GM19099 (cell line): ENCODE data around the gene SEMA4A.

Experiments used
- POLR2A ChIP-seq: IDR thresholded peaks from 3 replicates; pipeline ENCODE4 v1.6.1; 2011; ENCODE audit warnings: low read depth; ENCODE audit not compliant: insufficient read length; ENCODE audit errors: extremely low read depth

SEMA4A gene

DNA sequence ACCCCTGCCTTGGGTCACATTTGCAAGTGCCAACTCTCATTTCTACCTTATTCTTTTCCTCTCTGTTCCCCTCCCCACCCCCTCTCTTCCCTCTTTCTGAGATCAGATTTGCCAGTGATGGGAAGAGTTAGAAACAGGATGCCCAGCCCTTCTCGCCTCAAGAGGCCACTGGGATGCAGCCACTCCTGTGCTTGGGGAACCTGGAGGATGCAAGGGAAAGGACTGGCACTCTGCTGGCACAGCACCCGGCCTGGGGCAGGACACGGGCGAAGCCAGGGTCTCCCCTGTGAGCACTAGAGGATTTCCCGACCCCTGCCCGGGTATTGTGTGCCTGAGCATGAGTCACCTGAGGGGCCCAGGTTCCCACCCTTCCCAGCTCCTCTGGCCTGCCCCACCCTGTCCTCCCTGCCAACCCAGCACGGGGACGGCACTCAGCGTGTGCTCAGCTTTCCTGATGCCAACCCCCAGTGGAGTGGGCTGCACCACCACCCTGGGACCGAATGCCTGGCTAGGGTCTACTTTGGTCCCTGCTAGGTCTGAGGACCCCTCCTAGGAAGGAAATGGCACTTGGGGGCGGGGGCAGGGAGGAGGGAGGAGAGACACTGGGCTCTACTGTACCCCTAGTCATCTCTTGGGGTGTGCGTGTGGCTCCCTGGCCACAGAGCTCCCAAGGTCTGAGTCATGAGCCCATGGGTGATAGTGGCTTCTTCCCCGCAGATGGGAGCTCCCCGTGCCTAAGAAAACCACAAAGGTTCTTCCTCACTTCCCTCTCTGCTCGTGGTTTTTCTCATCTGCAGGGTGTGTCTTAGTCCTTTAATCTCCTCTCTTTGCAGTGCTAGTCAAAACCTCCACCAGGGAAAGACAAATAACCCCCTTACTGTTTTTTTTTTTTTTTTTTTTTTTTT lies 26.5 kb upstream of the SEMA4A start:
- no peak for TF ChIP-seq POLR2A

DNA sequence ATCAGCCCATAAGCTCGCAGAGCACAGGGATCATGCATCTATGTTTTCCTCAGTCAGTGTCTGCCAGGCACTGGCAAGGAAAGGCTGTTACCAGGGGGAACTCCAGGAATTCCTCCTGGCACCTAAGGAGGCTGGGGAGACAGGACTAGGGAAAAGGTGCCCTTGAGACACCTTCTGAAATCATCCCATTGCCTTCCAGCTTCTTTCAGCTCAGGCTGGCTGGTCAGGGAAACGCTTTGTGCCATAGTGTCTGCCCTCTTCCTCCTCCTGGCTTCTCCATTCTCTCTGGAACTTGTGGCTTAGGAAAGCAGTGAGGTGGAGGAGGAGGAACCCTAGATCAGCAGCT lies 25.1 kb upstream of the SEMA4A start:
- TF ChIP-seq POLR2A = no peak

DNA sequence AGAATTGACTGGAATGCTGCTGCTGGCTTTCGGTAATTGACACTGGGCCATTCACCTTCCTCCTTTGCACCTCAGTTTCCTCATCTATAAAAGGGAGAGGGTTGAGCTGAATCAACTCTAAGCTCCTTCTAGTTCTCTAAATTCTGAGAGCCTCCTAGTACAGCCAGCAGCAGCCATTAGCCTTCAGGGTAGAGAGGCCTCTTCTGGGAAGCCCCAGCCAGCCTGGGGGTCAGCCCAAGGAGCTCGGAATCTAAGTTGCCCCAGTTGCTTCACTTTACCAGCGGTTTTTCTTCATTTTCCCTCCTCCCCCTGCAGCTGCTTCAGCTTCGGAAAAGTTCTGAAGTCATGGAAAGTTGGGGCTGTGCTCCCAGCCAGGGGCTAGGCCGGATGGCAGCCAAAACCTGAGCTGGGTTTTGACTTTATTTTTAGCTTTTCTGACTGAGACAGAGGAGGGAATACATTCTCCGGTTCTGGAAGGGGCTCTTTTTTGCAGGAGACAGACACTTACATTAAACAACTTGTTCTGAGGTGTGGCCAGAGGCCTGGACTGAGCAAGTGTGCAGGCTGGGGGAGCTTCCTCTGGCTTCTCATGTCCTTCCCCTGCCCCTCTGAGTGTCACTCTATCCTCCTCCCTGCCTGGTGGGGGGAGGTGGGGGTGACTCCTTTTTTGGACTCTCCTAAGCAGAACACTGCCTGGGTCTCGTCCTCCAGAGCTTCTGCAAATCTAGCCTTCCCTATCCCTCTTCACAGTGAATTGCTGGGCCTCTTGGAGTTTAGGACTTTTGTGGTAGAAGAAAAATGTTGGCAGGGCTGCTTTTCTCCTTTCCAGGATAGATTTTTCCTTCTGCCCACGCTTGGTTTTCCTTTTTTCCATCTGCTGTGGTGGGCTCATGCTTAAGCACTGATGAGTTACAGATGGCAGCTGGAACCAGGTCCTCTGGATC lies 24.5 kb upstream of the SEMA4A start:
- no peak for TF ChIP-seq POLR2A

DNA sequence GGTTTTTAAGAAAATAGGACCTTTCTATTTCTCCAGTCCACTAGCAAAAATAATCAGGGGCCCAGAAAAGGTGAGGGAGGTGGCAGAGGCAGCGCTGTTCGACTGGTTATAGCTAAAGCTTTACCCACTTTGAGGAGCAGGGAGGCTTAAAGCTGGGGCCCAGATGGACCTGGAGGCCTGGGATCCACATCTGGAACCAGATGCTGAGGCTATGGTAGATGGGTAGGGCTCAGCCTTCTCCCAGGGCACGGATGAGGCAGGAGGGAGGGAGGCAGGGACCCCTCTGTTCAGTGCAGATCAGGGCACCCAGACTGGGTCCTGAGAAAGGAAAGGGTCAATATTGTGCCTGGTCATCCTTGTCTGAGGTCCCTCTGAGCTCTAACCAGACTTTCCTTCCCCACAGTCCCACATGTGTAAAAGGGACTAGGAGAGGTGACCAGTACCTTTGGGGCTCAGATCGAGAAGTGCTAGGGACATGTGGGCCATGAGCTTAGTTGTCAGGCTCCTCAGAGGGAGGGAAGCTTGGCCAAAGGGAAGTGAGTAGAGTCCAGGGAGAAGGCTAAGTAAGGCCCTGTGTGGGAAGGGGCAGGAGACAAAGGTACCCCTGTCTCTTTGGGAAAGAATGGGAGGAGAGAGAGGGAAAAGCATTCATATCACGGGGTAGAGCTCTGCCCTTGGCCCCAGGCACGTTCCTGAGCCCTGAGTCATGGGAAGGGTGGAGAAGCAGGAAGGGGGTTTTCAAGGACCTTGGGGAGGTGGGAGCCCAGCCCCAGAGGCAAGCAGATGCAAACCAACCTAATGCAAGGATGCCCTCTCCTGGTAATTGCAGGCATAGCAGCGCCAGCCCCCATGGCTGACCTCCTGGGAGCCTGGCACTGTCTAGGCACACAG lies 23.5 kb upstream of the SEMA4A start:
- TF ChIP-seq POLR2A = no peak

DNA sequence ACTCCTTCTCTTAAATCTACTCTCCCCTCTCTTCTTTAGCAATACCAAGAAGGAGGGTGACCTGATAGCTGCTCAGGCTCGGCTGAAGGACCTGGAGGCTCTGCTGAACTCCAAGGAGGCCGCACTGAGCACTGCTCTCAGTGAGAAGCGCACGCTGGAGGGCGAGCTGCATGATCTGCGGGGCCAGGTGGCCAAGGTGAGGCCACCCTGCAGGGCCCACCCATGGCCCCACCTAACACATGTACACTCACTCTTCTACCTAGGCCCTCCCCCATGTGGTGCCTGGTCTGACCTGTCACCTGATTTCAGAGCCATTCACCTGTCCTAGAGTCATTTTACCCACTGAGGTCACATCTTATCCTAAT lies 22.8 kb upstream of the SEMA4A start:
- TF ChIP-seq POLR2A = no peak

DNA sequence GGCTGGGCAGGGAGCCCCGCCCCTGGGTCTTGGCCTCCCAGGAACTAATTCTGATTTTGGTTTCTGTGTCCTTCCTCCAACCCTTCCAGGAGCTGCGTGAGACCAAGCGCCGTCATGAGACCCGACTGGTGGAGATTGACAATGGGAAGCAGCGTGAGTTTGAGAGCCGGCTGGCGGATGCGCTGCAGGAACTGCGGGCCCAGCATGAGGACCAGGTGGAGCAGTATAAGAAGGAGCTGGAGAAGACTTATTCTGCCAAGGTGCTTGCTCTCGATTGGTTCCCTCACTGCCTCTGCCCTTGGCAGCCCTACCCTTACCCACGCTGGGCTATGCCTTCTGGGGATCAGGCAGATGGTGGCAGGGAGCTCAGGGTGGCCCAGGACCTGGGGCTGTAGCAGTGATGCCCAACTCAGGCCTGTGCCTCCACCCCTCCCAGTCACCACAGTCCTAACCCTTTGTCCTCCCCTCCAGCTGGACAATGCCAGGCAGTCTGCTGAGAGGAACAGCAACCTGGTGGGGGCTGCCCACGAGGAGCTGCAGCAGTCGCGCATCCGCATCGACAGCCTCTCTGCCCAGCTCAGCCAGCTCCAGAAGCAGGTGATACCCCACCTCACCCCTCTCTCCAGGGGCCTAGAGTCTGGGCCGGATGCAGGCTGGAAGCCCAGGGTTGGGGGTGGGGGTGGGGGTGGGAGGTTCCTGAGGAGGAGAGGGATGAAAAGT lies 18.5 kb upstream of the SEMA4A start:
- no peak for TF ChIP-seq POLR2A

DNA sequence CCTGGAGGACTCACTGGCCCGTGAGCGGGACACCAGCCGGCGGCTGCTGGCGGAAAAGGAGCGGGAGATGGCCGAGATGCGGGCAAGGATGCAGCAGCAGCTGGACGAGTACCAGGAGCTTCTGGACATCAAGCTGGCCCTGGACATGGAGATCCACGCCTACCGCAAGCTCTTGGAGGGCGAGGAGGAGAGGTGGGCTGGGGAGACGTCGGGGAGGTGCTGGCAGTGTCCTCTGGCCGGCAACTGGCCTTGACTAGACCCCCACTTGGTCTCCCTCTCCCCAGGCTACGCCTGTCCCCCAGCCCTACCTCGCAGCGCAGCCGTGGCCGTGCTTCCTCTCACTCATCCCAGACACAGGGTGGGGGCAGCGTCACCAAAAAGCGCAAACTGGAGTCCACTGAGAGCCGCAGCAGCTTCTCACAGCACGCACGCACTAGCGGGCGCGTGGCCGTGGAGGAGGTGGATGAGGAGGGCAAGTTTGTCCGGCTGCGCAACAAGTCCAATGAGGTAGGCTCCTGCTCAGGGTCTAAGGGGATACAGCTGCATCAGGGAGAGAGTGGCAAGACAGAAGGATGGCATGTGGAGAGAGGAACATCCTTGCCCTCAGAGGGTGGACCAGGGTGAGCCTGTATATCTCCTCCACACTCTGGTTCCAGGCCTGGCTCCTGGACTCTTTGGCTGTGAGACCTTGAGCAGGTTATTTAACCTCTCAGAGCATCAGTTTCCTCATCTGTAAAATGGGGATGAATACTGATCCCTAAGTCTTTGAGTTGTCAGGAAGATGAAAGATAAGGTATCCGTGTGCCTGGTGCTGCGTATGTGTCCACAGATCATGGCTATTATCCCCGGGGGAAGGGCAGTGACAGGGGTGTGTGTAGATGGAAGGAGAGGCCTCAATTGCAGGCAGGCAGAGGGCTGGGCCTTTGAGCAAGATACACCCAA lies 17.2 kb upstream of the SEMA4A start:
- no peak for TF ChIP-seq POLR2A

DNA sequence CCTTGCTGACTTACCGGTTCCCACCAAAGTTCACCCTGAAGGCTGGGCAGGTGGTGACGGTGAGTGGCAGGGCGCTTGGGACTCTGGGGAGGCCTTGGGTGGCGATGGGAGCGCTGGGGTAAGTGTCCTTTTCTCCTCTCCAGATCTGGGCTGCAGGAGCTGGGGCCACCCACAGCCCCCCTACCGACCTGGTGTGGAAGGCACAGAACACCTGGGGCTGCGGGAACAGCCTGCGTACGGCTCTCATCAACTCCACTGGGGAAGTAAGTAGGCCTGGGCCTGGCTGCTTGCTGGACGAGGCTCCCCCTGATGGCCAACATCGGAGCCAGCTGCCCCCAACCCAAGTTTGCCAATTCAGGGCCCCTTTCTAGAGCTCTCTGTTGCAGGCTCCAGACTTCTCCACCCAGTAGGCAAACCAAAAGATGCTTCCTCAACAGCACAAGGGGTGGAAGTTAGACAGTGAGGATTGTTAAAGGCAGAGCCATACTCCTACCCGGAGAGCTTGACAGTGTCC lies 16.4 kb upstream of the SEMA4A start:
- no peak for TF ChIP-seq POLR2A

DNA sequence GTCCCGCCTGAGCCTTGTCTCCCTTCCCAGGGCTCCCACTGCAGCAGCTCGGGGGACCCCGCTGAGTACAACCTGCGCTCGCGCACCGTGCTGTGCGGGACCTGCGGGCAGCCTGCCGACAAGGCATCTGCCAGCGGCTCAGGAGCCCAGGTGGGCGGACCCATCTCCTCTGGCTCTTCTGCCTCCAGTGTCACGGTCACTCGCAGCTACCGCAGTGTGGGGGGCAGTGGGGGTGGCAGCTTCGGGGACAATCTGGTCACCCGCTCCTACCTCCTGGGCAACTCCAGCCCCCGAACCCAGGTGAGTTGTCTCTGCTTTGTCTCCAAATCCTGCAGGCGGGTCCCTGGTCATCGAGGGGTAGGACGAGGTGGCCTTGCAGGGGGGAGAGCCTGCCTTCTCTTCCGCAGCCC lies 14.9 kb upstream of the SEMA4A start:
- TF ChIP-seq POLR2A = no peak

DNA sequence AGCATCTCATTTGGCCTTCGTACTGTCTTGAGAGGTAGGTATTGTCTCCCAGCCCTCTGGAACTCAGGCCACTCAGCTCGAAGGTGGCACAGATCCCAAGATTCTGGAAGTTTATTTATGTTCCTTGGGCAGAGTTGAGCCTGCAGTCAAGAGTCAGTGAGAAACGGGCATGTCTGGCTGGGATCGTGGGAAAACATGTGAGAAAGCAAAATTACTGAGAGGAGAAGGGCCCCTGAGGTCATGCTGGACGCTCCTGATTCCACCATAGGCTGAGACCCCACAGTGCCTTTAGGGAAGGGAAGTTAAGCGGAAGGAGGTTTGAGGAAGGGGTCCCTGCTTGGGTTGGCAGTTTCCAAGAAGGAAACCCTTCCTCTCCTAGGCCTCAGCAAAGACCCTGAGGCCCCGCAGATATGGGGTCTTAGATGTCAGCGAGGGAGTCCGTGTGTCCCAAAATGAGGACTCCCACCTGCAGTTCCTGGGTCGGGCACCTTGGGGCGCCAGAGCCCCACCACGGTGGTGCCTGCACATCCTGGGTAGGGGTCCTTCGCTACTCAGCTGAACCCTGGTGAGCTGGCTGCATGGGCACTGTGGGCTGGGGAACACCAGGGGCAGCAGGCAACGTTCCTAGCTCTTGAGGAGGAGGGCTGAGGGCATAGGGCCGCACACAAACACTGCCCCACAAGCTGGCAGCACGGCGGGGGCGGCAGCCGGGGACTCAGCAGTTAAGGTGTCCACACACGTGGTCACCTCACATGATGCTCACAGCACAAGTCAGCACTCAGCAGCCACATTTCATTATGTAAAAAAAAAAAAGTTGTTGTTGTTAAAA lies 12.3 kb upstream of the SEMA4A start:
- no peak for TF ChIP-seq POLR2A

DNA sequence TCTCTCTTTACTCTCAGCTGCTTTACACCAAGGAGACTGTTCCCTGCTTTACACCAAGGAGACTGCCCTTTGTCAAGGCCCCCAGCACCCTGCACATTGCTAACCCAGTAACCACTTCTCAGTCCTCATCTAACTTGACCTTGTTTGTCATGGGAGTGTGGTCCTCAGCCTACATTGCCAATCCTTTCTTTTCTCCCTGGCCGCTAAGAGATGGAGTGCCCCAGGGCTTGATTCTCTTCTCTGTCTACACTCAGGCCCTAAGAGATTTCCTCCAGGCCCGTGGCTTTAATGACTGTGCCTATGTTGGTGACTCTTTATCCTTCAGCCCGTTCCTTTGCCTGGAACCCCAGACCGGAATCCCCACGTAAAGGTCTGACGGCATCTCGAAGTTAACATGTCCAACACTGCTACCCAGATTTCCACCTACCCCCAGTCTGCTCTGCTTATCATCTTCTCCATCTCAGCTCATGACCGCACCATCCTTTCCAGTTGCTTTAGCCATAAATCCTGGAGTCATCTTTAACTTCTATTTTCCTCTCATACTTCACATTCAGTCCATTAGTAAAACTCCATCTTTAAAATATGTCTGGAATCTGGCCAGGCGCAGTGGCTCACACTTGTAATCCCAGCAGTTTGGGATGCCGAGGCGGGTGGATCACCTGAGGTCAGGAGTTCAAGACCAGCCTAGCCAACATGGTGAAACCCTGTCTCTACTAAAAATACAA lies 9.5 kb upstream of the SEMA4A start:
- no peak for TF ChIP-seq POLR2A

DNA sequence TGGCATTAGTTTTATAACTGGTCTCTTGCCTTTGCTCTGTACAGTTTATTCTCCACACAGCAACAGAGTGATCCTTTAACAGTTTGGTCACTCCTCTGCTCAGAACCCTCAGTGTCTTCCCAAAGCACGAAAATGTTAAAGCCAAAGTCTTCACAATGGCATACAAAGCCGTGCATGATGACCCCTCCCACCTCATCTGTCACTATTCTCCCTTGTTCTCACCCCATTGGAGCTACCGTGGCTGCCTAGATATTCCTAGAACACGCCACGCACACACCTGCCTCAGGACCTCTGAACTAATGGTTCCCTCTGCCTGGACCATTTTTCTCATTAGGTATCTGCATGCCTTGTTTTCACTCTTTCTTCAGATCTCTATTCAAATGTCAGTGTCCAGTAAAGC lies 8.6 kb upstream of the SEMA4A start:
- TF ChIP-seq POLR2A = no peak
